Central memory CD4-positive, alpha-beta T cell (primary cell): ENCODE results near the gene NCKAP5.

Source experiments
- DNase-seq: peaks from one replicate; pipeline ENCODE4 v3.0.0; 2022

The NCKAP5 gene

GRCh38 chr2:133062931-133063665 lies 505.2 kb downstream of the NCKAP5 start:
- DNase-seq = no peak

GRCh38 chr2:133061874-133062593 lies 506.2 kb downstream of the NCKAP5 start:
- no peak for DNase-seq

GRCh38 chr2:133054297-133054696 lies 514.0 kb downstream of the NCKAP5 start:
- no peak for DNase-seq

GRCh38 chr2:133053541-133053940 lies 514.7 kb downstream of the NCKAP5 start:
- DNase-seq = no peak

- DNase-seq = no peak
Measured at GRCh38 chr2:133045787-133046186, 522.5 kb downstream of the NCKAP5 start.

GRCh38 chr2:133044556-133044955 lies 523.7 kb downstream of the NCKAP5 start:
- no peak for DNase-seq

GRCh38 chr2:133040170-133040569 lies 528.1 kb downstream of the NCKAP5 start:
- no peak for DNase-seq

GRCh38 chr2:133039531-133039930 lies 528.7 kb downstream of the NCKAP5 start:
- no peak for DNase-seq

GRCh38 chr2:133026536-133027177 lies 541.6 kb downstream of the NCKAP5 start:
- no peak for DNase-seq

- DNase-seq = no peak
Measured at GRCh38 chr2:133025004-133025403, 543.3 kb downstream of the NCKAP5 start.

- DNase-seq = no peak
Measured at GRCh38 chr2:133012847-133013734, 555.2 kb downstream of the NCKAP5 start.

GRCh38 chr2:133004623-133005022 lies 563.6 kb downstream of the NCKAP5 start:
- no peak for DNase-seq

- no peak for DNase-seq
Measured at GRCh38 chr2:132999421-132999820, 568.8 kb downstream of the NCKAP5 start.

GRCh38 chr2:132998221-132998620 lies 570.0 kb downstream of the NCKAP5 start:
- DNase-seq = no peak

- DNase-seq = no peak
Measured at GRCh38 chr2:132991471-132992045, 576.7 kb downstream of the NCKAP5 start.

- DNase-seq = no peak
Measured at GRCh38 chr2:132984731-132985130, 583.5 kb downstream of the NCKAP5 start.

- no peak for DNase-seq
Measured at GRCh38 chr2:132980304-132980703, 588.0 kb downstream of the NCKAP5 start.

GRCh38 chr2:132979339-132980093 lies 588.7 kb downstream of the NCKAP5 start:
- no peak for DNase-seq

- DNase-seq = no peak
Measured at GRCh38 chr2:132978840-132979239, 589.4 kb downstream of the NCKAP5 start.

GRCh38 chr2:132977812-132978529 lies 590.3 kb downstream of the NCKAP5 start:
- DNase-seq = no peak
